Activated T-helper 2 cell treated with anti-CD3 and anti-CD28 coated beads, Interferon-gamma antibody, Interleukin-2, Interleukin-4, amounts not matched to agents 10 μg/mL and 5 μg/mL and 100 μg/mL, durations not matched to agents 14 hours and 24 hours and 36 hours (primary cell): Measurements from ENCODE around the gene USP3. TPM values are rescaled to one million over a fixed set of nuclear protein-coding genes. Genes with fewer than 3 reads are reported as not detected.
A peak's percentile ranks its signal among the peaks of the same experiment; 100 is the strongest.
"Not testable (repeated sequence)": the region's sequence is repeated elsewhere in the genome, so short reads cannot be mapped to it uniquely, and the experiment has no call there.

Source experiments
- DNase-seq: peaks from one replicate; pipeline ENCODE4 v3.0.0; 2021; ENCODE audit warnings: low spot score
- H3K27ac Mint-ChIP-seq: one replicate; pipeline ENCODE4 v1.8.0; 2021; ENCODE audit warnings: mixed read lengths
- H3K27me3 Mint-ChIP-seq: one replicate; pipeline ENCODE4 v1.8.0; 2021; ENCODE audit warnings: low read depth, mixed read lengths
- H3K36me3 Mint-ChIP-seq: one replicate; pipeline ENCODE4 v1.8.0; 2021; ENCODE audit warnings: low read depth, mixed read lengths
- H3K4me1 Mint-ChIP-seq: one replicate; pipeline ENCODE4 v1.8.0; 2021; ENCODE audit warnings: low read depth, mixed read lengths
- H3K4me3 Mint-ChIP-seq: one replicate; pipeline ENCODE4 v1.8.0; 2021; ENCODE audit warnings: low read depth, mild to moderate bottlenecking, moderate library complexity, mixed read lengths
- H3K9me3 Mint-ChIP-seq: one replicate; pipeline ENCODE4 v1.8.0; 2021; ENCODE audit warnings: mixed read lengths
- intact Hi-C: fragments of 100-400 bp; cut with micrococcal nuclease; formaldehyde crosslinking; loops from one replicate; pipeline ENCODE4 v1.15.1; 2023
- total RNA-seq: library from RNA; stranded (reverse); gene quantifications from 2 replicates; pipeline ENCODE4 v1.2.3, GENCODE V29; 2022

Gene USP3
- total RNA-seq, 1 donor from 2014 or later, result 47.6 TPM

GRCh38 chr15:63609448-63609847, 105.1 kb downstream of the USP3 start:
- Mint-ChIP-seq H3K4me3 (no peak overlapping the region), H3K36me3 (peaks cover 43% of the 10 kb centered on the region), H3K27ac (peak overlapping the region; percentile 60), H3K9me3 (no peaks in the 10 kb centered on the region), H3K27me3 (no peaks in the 10 kb centered on the region), H3K4me1 (peaks cover 30% of the 10 kb centered on the region)
- intact Hi-C loops, result loop anchor here (10.0 kb wide), 1 partner anchor 235 kb away; no protein-coding TSS in a partner anchor
- DNase-seq, result no peak

- H3K4me3 Mint-ChIP-seq, result peak overlapping the region; percentile 0
- intact Hi-C loops, result loop anchor here (1.0 to 5.0 kb wide), 3 partner anchors 281 to 482 kb away; partner anchors contain the start of gene CIAO2A
- peaks cover 25% of the 10 kb centered on the region for H3K4me1 Mint-ChIP-seq
- no peaks in the 10 kb centered on the region for H3K27me3 Mint-ChIP-seq
- H3K36me3 Mint-ChIP-seq, result peaks cover 49% of the 10 kb centered on the region
- H3K9me3 Mint-ChIP-seq, result no peaks in the 10 kb centered on the region
- peak overlapping the region; percentile 92 for H3K27ac Mint-ChIP-seq
- DNase-seq, result peak; percentile 74
These were observed 105.9 kb downstream of the USP3 start for GRCh38 chr15:63610209-63610841.

GRCh38 chr15:63611177-63611576, 106.8 kb downstream of the USP3 start:
- intact Hi-C loops, result loop anchor here (2.0 to 5.0 kb wide), 2 partner anchors 456 to 481 kb away; partner anchors contain the start of gene CIAO2A
- H3K36me3 Mint-ChIP-seq, result peaks cover 53% of the 10 kb centered on the region
- H3K4me1 Mint-ChIP-seq, result peaks cover 17% of the 10 kb centered on the region
- H3K9me3 Mint-ChIP-seq, result no peaks in the 10 kb centered on the region
- DNase-seq, result no peak
- no peaks in the 10 kb centered on the region for H3K27me3 Mint-ChIP-seq
- peak overlapping the region; percentile 92 for H3K27ac Mint-ChIP-seq
- H3K4me3 Mint-ChIP-seq, result no peak overlapping the region

GRCh38 chr15:63612300-63612699, 107.9 kb downstream of the USP3 start:
- DNase-seq, result no peak
- H3K4me1 Mint-ChIP-seq, result peaks cover 14% of the 10 kb centered on the region
- no peaks in the 10 kb centered on the region for H3K27me3 Mint-ChIP-seq
- H3K36me3 Mint-ChIP-seq, result peaks cover 57% of the 10 kb centered on the region
- no peak overlapping the region for H3K27ac Mint-ChIP-seq
- H3K4me3 Mint-ChIP-seq, result no peak overlapping the region
- H3K9me3 Mint-ChIP-seq, result no peaks in the 10 kb centered on the region
- intact Hi-C loops, result loop anchor here (5.0 kb wide), 1 partner anchor 480 kb away; the partner anchor contains the start of gene CIAO2A

- peaks cover 59% of the 10 kb centered on the region for H3K36me3 Mint-ChIP-seq
- intact Hi-C loops, result no loop called here
- H3K4me3 Mint-ChIP-seq, result no peak overlapping the region
- no peak overlapping the region for H3K27ac Mint-ChIP-seq
- H3K27me3 Mint-ChIP-seq, result no peaks in the 10 kb centered on the region
- H3K4me1 Mint-ChIP-seq, result peaks cover 2% of the 10 kb centered on the region
- H3K9me3 Mint-ChIP-seq, result no peaks in the 10 kb centered on the region
- DNase-seq, result no peak
These were observed 111.5 kb downstream of the USP3 start for GRCh38 chr15:63615935-63616334.

- peaks cover 60% of the 10 kb centered on the region for H3K36me3 Mint-ChIP-seq
- H3K9me3 Mint-ChIP-seq, H3K4me1 Mint-ChIP-seq, DNase-seq, H3K27ac Mint-ChIP-seq, H3K4me3 Mint-ChIP-seq, H3K27me3 Mint-ChIP-seq, intact Hi-C loops: not testable (repeated sequence)
These were observed 112.8 kb downstream of the USP3 start for GRCh38 chr15:63617147-63617546.

GRCh38 chr15:63617627-63618026, 113.2 kb downstream of the USP3 start:
- H3K9me3 Mint-ChIP-seq, H3K4me1 Mint-ChIP-seq, H3K27me3 Mint-ChIP-seq, H3K4me3 Mint-ChIP-seq, DNase-seq, H3K27ac Mint-ChIP-seq, intact Hi-C loops: not testable (repeated sequence)
- peaks cover 60% of the 10 kb centered on the region for H3K36me3 Mint-ChIP-seq

GRCh38 chr15:63620760-63621159, 116.4 kb downstream of the USP3 start:
- peaks cover 73% of the 10 kb centered on the region for H3K36me3 Mint-ChIP-seq
- H3K4me3 Mint-ChIP-seq, H3K27me3 Mint-ChIP-seq, intact Hi-C loops, H3K27ac Mint-ChIP-seq, DNase-seq, H3K4me1 Mint-ChIP-seq, H3K9me3 Mint-ChIP-seq: not testable (repeated sequence)

GRCh38 chr15:63623232-63623969, 119.0 kb downstream of the USP3 start:
- no peak for DNase-seq
- peaks cover 74% of the 10 kb centered on the region for H3K36me3 Mint-ChIP-seq
- intact Hi-C loops, result no loop called here
- no peaks in the 10 kb centered on the region for H3K27me3 Mint-ChIP-seq
- peaks cover 7% of the 10 kb centered on the region for H3K9me3 Mint-ChIP-seq
- no peak overlapping the region for H3K27ac Mint-ChIP-seq
- H3K4me1 Mint-ChIP-seq, result peaks cover 1% of the 10 kb centered on the region
- no peak overlapping the region for H3K4me3 Mint-ChIP-seq

- Mint-ChIP-seq H3K27ac (no peak overlapping the region), H3K36me3 (peaks cover 75% of the 10 kb centered on the region), H3K9me3 (peaks cover under 1% of the 10 kb centered on the region), H3K4me3 (no peak overlapping the region), H3K4me1 (peaks cover 1% of the 10 kb centered on the region), H3K27me3 (no peaks in the 10 kb centered on the region)
- DNase-seq, result no peak
- intact Hi-C loops, result no loop called here
These were observed 122.6 kb downstream of the USP3 start for GRCh38 chr15:63626955-63627354.

GRCh38 chr15:63628123-63628822, 123.9 kb downstream of the USP3 start:
- H3K36me3 Mint-ChIP-seq, result peaks cover 75% of the 10 kb centered on the region
- no peaks in the 10 kb centered on the region for H3K27me3 Mint-ChIP-seq
- peaks cover 1% of the 10 kb centered on the region for H3K4me1 Mint-ChIP-seq
- DNase-seq, result no peak
- no peaks in the 10 kb centered on the region for H3K9me3 Mint-ChIP-seq
- intact Hi-C loops, result no loop called here
- H3K4me3 Mint-ChIP-seq, result no peak overlapping the region
- H3K27ac Mint-ChIP-seq, result no peak overlapping the region

- no peak overlapping the region for H3K4me3 Mint-ChIP-seq
- no peak for DNase-seq
- no peak overlapping the region for H3K27ac Mint-ChIP-seq
- H3K27me3 Mint-ChIP-seq, result no peaks in the 10 kb centered on the region
- peaks cover 1% of the 10 kb centered on the region for H3K4me1 Mint-ChIP-seq
- peaks cover 77% of the 10 kb centered on the region for H3K36me3 Mint-ChIP-seq
- intact Hi-C loops, result no loop called here
- no peaks in the 10 kb centered on the region for H3K9me3 Mint-ChIP-seq
These were observed 125.8 kb downstream of the USP3 start for GRCh38 chr15:63630036-63630751.
